ENCODE data around the gene MAML2. TPM values are rescaled to one million over a fixed set of nuclear protein-coding genes. Genes with fewer than 3 reads are reported as not detected.

MAML2 gene
- total RNA-seq, 1 experiment from 2014 or later, result 2.1 TPM

DNA sequence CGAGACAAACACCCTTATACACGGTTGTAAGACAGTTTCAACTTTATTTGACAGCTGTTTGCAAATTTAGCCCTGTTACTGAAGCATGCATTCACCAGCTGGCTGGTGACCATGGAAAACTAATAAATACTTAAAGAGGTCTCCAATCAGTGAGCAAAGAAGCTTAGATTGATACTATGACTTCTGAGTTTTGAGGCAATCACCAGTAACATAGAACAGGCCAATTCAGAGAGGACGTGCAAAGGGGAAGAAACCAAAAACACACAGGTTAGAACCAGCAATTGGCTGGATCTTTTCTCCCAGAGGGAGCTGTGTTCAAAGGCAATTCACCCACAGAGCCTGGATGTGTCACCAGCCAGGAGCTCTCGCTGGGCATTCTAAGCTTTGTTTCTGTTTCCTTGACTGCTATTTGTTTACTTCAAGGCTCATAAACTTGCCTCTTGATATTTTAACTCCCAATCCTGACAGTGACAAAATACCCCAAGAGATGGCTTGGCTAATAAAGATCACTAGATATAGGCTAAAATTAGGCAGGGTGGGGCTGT lies 305.5 kb downstream of the MAML2 start:
- in situ Hi-C loops (cut with HindIII; ENCODE audit: low pct_unique_long_range_greater_than_20kb, low sequenced_read_pairs), result no loop called here
- peak; percentile 43 for DNase-seq (ENCODE audit: low read depth)

GRCh38 chr11:96036863-96037262 lies 306.1 kb downstream of the MAML2 start:
- no peak for DNase-seq (ENCODE audit: low read depth)
- in situ Hi-C loops (cut with HindIII; ENCODE audit: low pct_unique_long_range_greater_than_20kb, low sequenced_read_pairs), result no loop called here

- in situ Hi-C loops (cut with HindIII; ENCODE audit: low pct_unique_long_range_greater_than_20kb, low sequenced_read_pairs), result no loop called here
- DNase-seq (ENCODE audit: low read depth), result no peak
These were observed 307.3 kb downstream of the MAML2 start for GRCh38 chr11:96035740-96036078.

- no peak for DNase-seq (ENCODE audit: low read depth)
- in situ Hi-C loops (cut with HindIII; ENCODE audit: low pct_unique_long_range_greater_than_20kb, low sequenced_read_pairs), result no loop called here
These were observed 307.8 kb downstream of the MAML2 start for GRCh38 chr11:96035031-96035739.

GRCh38 chr11:96033599-96033998 lies 309.4 kb downstream of the MAML2 start:
- in situ Hi-C loops (cut with HindIII; ENCODE audit: low pct_unique_long_range_greater_than_20kb, low sequenced_read_pairs), result no loop called here

DNA sequence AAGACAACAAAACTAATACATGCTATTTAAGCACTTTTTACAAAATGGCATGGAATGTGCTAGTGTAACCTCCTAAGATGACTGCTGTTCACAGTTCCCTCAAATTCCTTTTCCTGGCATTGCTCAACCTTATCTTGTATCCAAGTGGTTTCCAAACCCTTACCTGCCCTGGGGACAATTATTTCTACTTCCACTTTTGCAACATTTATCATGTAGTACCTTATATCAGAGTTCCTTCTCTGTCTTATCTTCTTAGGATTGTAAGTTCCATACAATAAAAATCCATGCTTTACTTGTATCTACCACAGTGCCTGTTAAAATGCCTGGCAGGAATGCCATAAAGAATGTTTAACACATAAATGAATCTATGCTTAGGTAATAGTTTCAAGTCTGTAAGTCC lies 309.9 kb downstream of the MAML2 start:
- in situ Hi-C loops (cut with HindIII; ENCODE audit: low pct_unique_long_range_greater_than_20kb, low sequenced_read_pairs), result no loop called here
- DNase-seq (ENCODE audit: low read depth), result no peak

More at GRCh38 chr11:96033599-96033998, 309.4 kb downstream of the MAML2 start:
- no peak for DNase-seq (ENCODE audit: low read depth)

GRCh38 chr11:96028746-96029145 lies 314.2 kb downstream of the MAML2 start:
- in situ Hi-C loops (cut with HindIII; ENCODE audit: low pct_unique_long_range_greater_than_20kb, low sequenced_read_pairs), result no loop called here
- no peak for DNase-seq (ENCODE audit: low read depth)

- in situ Hi-C loops (cut with HindIII; ENCODE audit: low pct_unique_long_range_greater_than_20kb, low sequenced_read_pairs), result no loop called here
- DNase-seq (ENCODE audit: low read depth), result no peak
These were observed 316.0 kb downstream of the MAML2 start for GRCh38 chr11:96027021-96027420.

DNA sequence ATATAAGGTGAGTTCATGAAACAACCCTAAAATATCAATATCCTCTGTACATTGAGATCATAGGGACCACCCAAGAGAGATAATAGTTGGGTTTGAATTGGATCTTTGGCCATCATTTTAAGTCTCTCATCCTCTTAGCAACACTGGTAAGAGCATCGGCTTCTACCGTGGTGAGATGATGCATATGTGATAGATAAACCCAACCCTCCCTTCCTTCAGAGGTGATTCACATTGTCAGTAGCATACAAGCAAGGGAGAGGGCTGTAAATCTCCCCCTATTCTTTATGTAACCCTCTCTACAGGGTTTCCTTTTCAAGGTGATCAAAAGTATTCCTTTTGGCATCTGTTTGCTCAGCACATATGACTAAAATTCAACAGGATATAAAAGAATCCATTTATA lies 316.7 kb downstream of the MAML2 start:
- DNase-seq (ENCODE audit: low read depth), result no peak
- in situ Hi-C loops (cut with HindIII; ENCODE audit: low pct_unique_long_range_greater_than_20kb, low sequenced_read_pairs), result no loop called here

DNA sequence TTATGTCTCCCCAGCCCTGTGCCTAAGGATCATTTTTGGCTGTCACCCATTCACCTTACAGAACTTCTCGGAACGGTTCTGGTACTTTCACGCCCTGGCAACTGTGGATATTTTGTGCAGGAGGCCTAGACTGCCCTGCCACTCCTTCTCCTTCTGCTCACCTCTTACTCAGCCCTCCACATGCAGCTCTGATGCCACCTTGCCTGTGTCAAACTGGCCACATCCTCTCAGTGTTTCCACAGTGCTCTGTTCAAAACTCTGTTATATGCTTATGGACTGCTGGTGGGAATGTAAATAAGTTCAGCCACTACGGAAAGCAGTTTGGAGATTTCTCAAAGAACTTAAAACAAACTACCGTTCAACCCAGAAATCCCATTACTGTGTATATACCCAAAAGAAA lies 318.3 kb downstream of the MAML2 start:
- in situ Hi-C loops (cut with HindIII; ENCODE audit: low pct_unique_long_range_greater_than_20kb, low sequenced_read_pairs), result no loop called here
- no peak for DNase-seq (ENCODE audit: low read depth)

DNA sequence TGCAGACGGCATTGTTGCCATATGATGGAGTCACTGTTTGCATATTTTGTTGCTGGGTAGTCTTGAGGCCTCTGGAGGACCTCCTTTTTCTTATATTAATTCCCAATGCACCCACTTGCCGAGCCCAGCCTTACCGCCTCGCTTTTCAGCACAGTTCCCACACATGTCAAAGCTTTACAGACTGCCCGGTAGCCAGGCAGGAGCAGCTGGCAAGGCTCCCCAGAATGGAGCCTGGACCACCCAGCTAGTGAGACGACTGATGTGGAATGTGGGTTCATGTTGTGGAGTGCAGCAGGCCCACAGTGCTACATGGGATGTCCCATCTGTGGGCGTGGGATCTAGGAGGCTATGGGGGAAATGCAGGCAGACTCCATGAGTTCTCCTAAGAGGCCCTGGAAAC lies 319.7 kb downstream of the MAML2 start:
- DNase-seq (ENCODE audit: low read depth), result no peak
- in situ Hi-C loops (cut with HindIII; ENCODE audit: low pct_unique_long_range_greater_than_20kb, low sequenced_read_pairs), result no loop called here

GRCh38 chr11:96021901-96022650 lies 320.9 kb downstream of the MAML2 start:
- DNase-seq (ENCODE audit: low read depth), result no peak
- in situ Hi-C loops (cut with HindIII; ENCODE audit: low pct_unique_long_range_greater_than_20kb, low sequenced_read_pairs), result no loop called here

DNA sequence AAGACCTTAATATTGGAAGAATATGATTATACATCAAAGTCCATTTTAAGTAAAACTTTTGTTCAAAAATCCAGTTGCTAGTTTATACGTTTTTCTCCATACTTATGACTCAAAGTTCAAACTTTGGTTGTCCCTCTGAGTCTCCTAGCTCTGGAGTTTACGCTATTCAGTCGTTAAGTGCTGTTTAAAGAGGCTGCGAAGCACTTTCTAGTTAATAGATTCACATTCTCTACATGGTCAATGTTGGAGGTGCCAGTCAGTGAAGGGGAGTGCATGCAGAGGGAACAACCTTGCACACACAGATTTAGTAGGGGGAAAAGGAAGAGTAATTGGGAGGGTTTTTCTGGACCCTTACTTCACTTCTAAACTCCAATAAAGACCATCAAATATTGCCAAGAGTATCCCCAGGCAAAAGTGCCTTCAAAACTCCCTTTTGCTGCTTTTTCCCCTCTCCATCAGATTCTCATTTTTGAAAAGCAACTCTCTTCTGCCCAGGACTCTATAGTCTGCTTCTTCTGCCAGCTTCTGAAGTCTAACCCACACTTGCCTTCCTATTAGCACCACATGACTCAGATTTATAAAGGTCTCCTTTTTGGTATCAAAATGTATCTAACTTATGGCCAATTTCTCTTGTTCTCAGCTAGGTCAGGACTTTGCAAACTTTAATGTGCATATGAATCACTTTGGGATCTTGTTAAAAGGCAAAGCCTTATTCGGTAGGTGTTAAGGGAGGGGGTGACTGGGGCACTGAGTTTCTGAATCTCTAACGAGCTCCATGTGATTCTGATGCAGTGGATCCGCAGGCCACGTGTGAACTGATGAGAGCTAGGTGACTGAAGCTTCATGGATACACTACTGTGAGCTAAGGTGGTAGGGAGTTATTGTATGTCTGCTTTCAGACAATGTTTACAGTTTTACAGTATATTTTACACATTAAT lies 322.9 kb downstream of the MAML2 start:
- in situ Hi-C loops (cut with HindIII; ENCODE audit: low pct_unique_long_range_greater_than_20kb, low sequenced_read_pairs), result no loop called here
- DNase-seq (ENCODE audit: low read depth), result no peak

DNA sequence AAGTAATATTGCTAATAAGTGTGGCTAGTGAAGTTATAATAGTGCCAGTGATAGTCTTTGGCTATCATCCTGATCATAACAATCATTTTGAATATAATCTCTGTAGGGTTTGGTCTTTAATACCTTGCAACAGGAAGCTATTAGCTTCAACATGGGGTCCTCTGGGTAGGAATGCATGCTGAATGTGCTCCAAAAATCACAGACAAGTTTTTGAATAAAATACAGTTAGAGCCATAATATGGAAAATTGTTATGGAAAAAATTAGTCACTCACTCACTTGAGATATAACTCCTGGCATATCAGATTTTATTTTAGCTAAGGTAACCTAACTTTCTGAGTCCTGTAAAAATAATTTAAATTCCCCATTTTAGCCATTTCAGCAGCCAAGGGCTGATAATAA lies 323.7 kb downstream of the MAML2 start:
- DNase-seq (ENCODE audit: low read depth), result no peak
- in situ Hi-C loops (cut with HindIII; ENCODE audit: low pct_unique_long_range_greater_than_20kb, low sequenced_read_pairs), result no loop called here

DNA sequence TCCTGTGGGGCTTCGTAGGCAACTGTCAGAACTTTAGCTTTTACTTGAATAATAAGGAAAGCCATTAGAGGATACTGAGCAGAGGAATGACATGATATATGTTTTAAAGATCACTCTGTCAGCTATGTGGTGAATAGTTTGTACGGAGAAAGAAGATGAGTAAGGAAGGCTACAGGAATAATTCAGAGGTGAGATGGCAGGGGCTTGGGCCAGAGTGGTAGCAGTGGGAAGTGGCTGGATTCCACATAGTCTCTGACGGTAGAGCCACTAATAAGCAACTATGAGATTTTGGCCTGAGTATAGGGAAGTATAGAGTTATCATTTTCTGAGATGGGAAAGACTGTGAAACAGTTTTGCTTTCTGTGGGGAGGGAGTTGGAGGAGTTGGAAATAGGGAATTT lies 325.1 kb downstream of the MAML2 start:
- in situ Hi-C loops (cut with HindIII; ENCODE audit: low pct_unique_long_range_greater_than_20kb, low sequenced_read_pairs), result no loop called here
- no peak for DNase-seq (ENCODE audit: low read depth)

DNA sequence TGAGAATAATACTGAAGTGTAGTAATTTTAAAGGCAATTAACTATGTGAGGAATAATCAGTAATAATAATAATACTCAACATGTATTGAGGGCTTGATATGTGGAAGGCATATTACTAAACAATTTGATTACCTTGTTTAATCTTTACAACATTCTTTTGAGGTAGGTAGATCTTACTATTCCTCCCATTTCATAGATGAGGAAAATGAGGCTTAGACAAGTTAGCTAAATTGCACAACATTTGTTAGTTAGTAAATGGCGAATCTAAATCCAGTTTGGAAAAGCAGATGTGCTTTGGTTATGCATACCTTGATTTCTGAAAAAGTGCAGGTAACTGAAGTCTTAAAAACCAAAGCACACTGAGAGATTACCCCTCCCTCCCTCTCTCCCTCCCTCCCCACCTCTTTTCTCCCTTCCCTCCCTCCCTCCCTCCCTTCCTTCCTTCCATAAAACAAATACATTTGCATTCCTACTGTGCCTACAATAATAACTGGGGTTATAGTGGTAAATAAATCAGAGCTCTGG lies 326.0 kb downstream of the MAML2 start:
- DNase-seq (ENCODE audit: low read depth), result no peak
- in situ Hi-C loops (cut with HindIII; ENCODE audit: low pct_unique_long_range_greater_than_20kb, low sequenced_read_pairs), result no loop called here

- in situ Hi-C loops (cut with HindIII; ENCODE audit: low pct_unique_long_range_greater_than_20kb, low sequenced_read_pairs), result no loop called here
These were observed 327.0 kb downstream of the MAML2 start for GRCh38 chr11:96015906-96016565.

GRCh38 chr11:96014217-96014616 lies 328.8 kb downstream of the MAML2 start:
- in situ Hi-C loops (cut with HindIII; ENCODE audit: low pct_unique_long_range_greater_than_20kb, low sequenced_read_pairs), result no loop called here
- peak; percentile 69 for DNase-seq (ENCODE audit: low read depth)

More at GRCh38 chr11:96015906-96016565, 327.0 kb downstream of the MAML2 start:
- DNase-seq (ENCODE audit: low read depth), result peak; percentile 52
